GM10248 (cell line): ENCODE results near the gene STK10.

Experiments used
- CTCF ChIA-PET: fragments of 300-600 bp; sonication (Branson Sonifier 250); formaldehyde crosslinking; extraction: SDS; loops from one replicate; lab custom pipeline; 2021; ENCODE audit warnings: antibody characterized with exemption; lab: Yijun Ruan, JAX
- POLR2A ChIA-PET: fragments of 350-650 bp; sonication (Branson Sonifier 250); formaldehyde crosslinking; extraction: SDS; loops from one replicate; lab custom pipeline; 2020; ENCODE audit warnings: antibody characterized with exemption; lab: Yijun Ruan, JAX
- DNase-seq: peaks from one replicate; pipeline ENCODE4 v3.0.0; 2012; ENCODE audit errors: extremely low spot score
- TF ChIP-seq, protein P1 (sequence below): IDR thresholded peaks from 2 replicates; pipeline ENCODE4 v1.5.1; 2012; ENCODE audit warnings: mild to moderate bottlenecking, low read depth; ENCODE audit errors: extremely low read depth, missing control alignments, control extremely low read depth

The STK10 gene

DNA sequence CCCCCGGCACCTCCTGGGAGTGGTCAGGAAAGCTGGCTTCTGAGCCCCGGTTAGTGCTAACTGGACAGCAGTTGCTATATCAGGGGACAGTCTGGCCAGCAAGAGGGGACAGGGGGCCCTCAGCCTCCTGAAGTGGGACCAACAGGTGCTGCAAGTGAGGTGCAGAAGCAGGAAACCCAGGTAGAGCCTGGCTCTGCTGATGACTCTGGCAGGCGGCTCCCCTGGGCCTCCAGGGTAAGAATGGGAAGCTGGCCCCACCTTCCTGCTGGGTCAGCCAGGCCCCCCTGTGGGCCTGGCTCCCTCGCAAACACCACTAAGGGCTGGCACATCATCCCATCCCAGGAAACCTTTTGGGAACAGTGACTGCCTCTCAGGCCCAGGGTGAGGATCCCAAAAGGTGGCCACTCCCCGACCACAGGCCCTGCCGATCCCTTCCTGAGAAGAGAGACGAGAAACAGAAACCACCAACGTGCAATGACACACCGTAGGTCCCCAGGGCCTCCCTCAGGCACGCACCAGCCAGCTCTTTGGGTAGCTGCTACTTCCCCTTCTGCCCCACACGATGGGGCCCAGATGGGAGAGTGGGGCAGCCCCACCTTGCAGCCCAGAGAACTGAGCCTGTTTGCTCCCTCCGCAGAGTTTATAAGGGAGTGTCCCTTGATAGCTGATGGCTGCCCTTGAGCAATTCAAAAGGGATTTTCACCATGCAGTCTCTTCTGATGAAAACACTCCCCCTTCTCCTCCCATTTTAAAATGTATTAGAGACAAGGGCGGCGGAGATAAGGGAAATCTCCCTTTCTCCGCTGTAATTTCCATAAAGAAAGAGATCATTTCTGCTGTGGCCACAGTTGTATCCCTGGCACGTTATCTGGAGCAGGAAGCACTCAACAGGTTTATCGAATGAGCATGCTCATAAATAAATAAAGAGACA, 76.8 kb downstream of the STK10 start:
- ChIA-PET CTCF (interaction anchor here (0.7 to 9.4 kb wide), 10 partner anchors 16 to 182 kb away, joined by 3 to 175 read pairs (median 4); partner anchors contain the start of genes EFCAB9 and STK10), POLR2A (interaction anchor here (0.5 to 1.7 kb wide), 7 partner anchors 9 to 113 kb away, joined by 3 to 8 read pairs (median 3); partner anchors contain the start of gene STK10)
- peak; percentile 87 for DNase-seq
- TF ChIP-seq, protein P1, sequence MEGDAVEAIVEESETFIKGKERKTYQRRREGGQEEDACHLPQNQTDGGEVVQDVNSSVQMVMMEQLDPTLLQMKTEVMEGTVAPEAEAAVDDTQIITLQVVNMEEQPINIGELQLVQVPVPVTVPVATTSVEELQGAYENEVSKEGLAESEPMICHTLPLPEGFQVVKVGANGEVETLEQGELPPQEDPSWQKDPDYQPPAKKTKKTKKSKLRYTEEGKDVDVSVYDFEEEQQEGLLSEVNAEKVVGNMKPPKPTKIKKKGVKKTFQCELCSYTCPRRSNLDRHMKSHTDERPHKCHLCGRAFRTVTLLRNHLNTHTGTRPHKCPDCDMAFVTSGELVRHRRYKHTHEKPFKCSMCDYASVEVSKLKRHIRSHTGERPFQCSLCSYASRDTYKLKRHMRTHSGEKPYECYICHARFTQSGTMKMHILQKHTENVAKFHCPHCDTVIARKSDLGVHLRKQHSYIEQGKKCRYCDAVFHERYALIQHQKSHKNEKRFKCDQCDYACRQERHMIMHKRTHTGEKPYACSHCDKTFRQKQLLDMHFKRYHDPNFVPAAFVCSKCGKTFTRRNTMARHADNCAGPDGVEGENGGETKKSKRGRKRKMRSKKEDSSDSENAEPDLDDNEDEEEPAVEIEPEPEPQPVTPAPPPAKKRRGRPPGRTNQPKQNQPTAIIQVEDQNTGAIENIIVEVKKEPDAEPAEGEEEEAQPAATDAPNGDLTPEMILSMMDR = no peak

DNA sequence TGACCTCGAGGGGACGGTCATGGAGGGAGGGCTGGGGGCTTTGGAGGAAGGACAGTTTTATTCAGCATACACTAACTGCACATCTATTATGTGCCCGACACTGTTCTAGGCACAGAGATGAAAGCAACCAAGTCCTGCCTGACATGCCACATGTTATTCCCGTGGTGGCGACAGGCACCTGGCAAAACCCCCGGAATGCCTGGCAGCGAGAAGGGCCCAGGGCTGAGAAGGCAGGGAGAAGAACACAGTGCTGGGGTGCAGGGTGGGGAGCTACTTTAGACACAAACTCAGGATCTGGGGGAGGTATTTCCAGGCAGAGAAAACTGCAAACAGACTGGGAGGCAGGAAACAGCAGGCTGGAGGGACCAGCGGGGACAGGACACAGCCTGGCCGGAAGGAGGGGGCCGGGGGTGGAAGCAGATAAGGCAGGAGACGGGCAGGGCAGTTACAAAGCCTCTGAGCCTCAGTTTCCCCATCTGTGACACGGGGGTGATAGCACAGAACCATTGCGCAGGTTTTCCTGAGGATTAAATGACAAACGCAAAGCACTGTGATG, 77.7 kb downstream of the STK10 start:
- POLR2A ChIA-PET = interaction anchor here (1.3 kb wide), 1 partner anchor 8 kb away, joined by 3 read pairs; no protein-coding TSS in a partner anchor
- DNase-seq = no peak
- CTCF ChIA-PET = interaction anchor here (1.4 to 9.4 kb wide), 3 partner anchors 65 to 183 kb away, joined by 3 to 175 read pairs (median 8); partner anchors contain the start of genes EFCAB9 and STK10
- TF ChIP-seq, protein P1 = no peak

DNA sequence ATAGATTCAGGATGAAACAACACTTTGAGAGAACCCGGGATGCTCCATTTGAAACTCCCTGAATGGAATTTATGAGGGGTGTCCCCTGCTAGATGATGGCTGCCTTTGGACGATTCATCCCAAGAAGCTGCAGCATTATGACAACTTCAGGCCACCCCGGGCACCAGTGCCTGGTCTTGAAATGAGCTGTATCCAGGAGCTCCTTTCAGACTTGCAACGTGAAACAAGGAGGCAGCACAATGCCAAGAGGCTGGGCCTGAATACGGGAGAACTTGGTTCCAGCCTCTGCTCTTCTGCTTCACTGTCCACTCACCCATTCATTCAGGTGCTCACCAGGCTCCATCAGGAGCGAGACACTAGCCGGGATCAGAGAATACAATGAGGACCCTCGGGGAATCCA, 78.3 kb downstream of the STK10 start:
- CTCF ChIA-PET = interaction anchor here (1.4 to 9.4 kb wide), 2 partner anchors 66 to 80 kb away, joined by 3 to 175 read pairs; partner anchors contain the start of genes EFCAB9 and STK10
- POLR2A ChIA-PET = no interaction called here
- TF ChIP-seq, protein P1 = no peak
- DNase-seq = no peak

DNA sequence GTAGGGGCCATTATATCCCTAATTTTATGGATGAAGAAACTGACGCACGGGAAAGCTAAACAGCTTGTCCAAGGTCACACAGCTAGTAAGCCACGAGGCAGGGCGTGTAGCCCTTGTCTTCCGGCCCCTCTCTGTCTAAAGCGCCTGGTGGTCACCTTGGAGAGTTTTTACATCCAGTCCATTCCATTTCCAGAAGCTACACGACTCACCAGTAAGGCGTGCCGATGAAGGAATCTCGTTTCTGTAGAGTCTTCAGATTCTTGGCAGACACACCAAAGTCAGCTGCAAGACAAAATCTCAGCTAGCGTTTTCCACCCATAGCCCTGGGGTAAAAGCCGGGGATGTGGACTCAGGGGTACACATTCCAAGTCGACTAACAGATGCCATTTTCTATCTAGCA, 80.5 kb downstream of the STK10 start:
- DNase-seq = no peak
- ChIA-PET CTCF (interaction anchor here (0.8 to 9.4 kb wide), 13 partner anchors 9 to 186 kb away, joined by 3 to 175 read pairs (median 4); partner anchors contain the start of genes EFCAB9 and STK10), POLR2A (no interaction called here)
- TF ChIP-seq, protein P1 = no peak

DNA sequence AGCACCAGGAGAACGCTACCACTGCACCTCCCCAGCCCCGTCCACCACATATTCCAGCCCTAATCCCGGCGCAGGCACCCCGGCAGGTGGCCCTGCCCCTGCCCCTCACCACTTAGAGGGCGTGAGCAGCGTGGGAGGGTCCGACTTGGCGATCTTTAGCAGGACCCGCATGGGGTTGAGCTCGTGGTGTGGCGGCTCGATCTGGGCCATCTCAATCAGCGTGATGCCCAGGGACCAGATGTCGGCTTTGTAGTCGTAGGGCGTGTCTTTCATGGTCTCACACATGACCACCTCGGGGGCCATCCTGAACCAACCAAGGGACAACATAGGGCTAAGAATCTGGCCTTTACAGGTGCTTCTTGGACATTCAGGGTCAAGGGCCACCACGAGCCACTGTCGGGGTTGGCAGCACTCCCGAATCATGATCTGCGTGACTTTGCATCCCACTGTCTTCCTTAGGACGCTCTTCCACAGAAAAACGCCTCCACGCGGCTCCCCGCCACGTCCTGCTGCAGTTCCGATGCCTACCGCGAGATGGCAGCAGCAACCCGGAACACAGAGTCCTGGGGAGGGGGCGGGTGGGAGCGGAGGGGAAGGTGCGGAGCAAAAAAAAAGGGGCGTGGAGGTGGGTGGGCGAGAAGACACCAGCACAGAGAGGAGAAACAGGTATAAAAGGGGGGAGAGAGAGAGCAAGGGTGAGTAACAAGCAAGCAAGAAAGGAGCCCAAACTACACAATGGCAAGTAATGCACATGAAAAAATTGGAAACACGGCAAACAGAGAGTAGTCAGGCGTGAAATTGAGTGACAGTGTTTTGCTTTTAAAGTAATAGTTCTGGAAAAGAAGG, 81.3 kb downstream of the STK10 start:
- peak; percentile 64 for DNase-seq
- POLR2A ChIA-PET = interaction anchor here (0.5 kb wide), 2 partner anchors 80 to 82 kb away, joined by 3 read pairs; partner anchors contain the start of gene STK10
- CTCF ChIA-PET = interaction anchor here (0.8 to 9.4 kb wide), 20 partner anchors 8 to 346 kb away, joined by 3 to 175 read pairs (median 4); partner anchors contain the start of genes EFCAB9, STK10 and UBTD2
- TF ChIP-seq, protein P1 = peak; percentile 98

DNA sequence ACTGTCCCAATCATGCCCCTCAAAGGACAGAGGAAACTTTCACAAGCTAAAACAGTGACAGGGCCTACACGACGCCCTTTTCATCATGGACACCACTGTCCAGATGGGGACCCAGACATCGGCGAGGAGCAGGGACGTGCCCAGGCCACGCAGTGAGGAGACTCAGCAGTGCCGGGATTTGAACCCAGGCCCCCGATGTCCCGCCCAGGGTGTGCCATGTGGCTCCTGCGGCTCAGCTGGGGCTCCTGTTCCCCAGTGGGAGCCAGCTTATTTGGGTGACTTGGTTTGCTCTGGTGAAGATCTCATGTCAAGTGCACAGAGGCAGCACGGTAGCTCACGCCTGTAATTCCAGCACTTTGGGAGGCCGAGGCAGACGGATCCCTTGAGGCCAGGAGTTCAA, 82.2 kb downstream of the STK10 start:
- DNase-seq = no peak
- TF ChIP-seq, protein P1 = no peak
- CTCF ChIA-PET = interaction anchor here (0.7 to 9.4 kb wide), 20 partner anchors 8 to 347 kb away, joined by 3 to 175 read pairs (median 4); partner anchors contain the start of genes EFCAB9, STK10 and UBTD2
- POLR2A ChIA-PET = interaction anchor here (0.5 kb wide), 1 partner anchor 81 kb away, joined by 3 read pairs; no protein-coding TSS in a partner anchor
